Measurements from ENCODE around the gene ALDH1L2.
"Not testable (repeated sequence)": the region's sequence is repeated elsewhere in the genome, so short reads cannot be mapped to it uniquely, and the experiment has no call there.

The ALDH1L2 gene

GRCh38 chr12:104986022-104986941 is 98.0 kb downstream of the ALDH1L2 start, which contains the start of gene NOPCHAP1:
TSS of gene NOPCHAP1 (plus strand) at chr12:104986316. CDS start at chr12:104986353, 37 bp downstream.
- no peak for FAIRE-seq
- no peak for TF ChIP-seq CTCF (IDR thresholded peaks at IDR 0.05; ENCODE audit: insufficient read depth, missing control alignments)
- peak; percentile 74 for DNase-seq (ENCODE audit: insufficient read length, low spot score)

- DNase-seq (ENCODE audit: insufficient read length, low spot score): no peak
- no peak for FAIRE-seq
- TF ChIP-seq CTCF (IDR thresholded peaks at IDR 0.05; ENCODE audit: insufficient read depth, missing control alignments): no peak
Measured at GRCh38 chr12:104985206-104985605, 99.1 kb downstream of the ALDH1L2 start.

- FAIRE-seq; DNase-seq (ENCODE audit: insufficient read length, low spot score): not testable (repeated sequence)
Measured at GRCh38 chr12:104977688-104978087, 106.6 kb downstream of the ALDH1L2 start.

GRCh38 chr12:104976703-104977102 is 107.6 kb downstream of the ALDH1L2 start:
- no peak for TF ChIP-seq CTCF (IDR thresholded peaks at IDR 0.05; ENCODE audit: insufficient read depth, missing control alignments)

GRCh38 chr12:104975587-104976343 is 108.5 kb downstream of the ALDH1L2 start:
- FAIRE-seq: no peak
- DNase-seq (ENCODE audit: insufficient read length, low spot score): no peak
- no peak for TF ChIP-seq CTCF (IDR thresholded peaks at IDR 0.05; ENCODE audit: insufficient read depth, missing control alignments)

More at GRCh38 chr12:104976703-104977102, 107.6 kb downstream of the ALDH1L2 start:
- FAIRE-seq (no peak), DNase-seq (ENCODE audit: insufficient read length, low spot score) (no peak)

- FAIRE-seq (no peak), DNase-seq (ENCODE audit: insufficient read length, low spot score) (no peak)
- no peak for TF ChIP-seq CTCF (IDR thresholded peaks at IDR 0.05; ENCODE audit: insufficient read depth, missing control alignments)
Measured at GRCh38 chr12:104974626-104975290, 109.5 kb downstream of the ALDH1L2 start.

GRCh38 chr12:104973250-104973649 is 111.0 kb downstream of the ALDH1L2 start:
- no peak for FAIRE-seq
- no peak for DNase-seq (ENCODE audit: insufficient read length, low spot score)

More at GRCh38 chr12:104973250-104973649, 111.0 kb downstream of the ALDH1L2 start:
- no peak for TF ChIP-seq CTCF (IDR thresholded peaks at IDR 0.05; ENCODE audit: insufficient read depth, missing control alignments)

Measured in D721Med (cell line).